Fibroblast of villous mesenchyme (primary cell): ENCODE data around the gene PCARE. TPM values are rescaled to one million over a fixed set of nuclear protein-coding genes. Genes with fewer than 3 reads are reported as not detected.
A peak's percentile ranks its signal among the peaks of the same experiment; 100 is the strongest.

Experiments used
- DNase-seq: peaks from one replicate; pipeline ENCODE4 v3.0.0-alpha.2; 2010; ENCODE audit warnings: low read depth
- H3K4me3 ChIP-seq: 2 replicates; pipeline ENCODE4 v1.5.1; 2011; ENCODE audit warnings: low read depth, mild to moderate bottlenecking, low read length
- total RNA-seq: library from RNA; depleted of rRNA; stranded (reverse); fragments of >200 nt; gene quantifications from 2 replicates; pipeline ENCODE4 v1.2.3, GENCODE V29; 2012
- TF ChIP-seq, protein P1 (sequence below): IDR thresholded peaks from 2 replicates; pipeline ENCODE4 v1.5.1; 2012; ENCODE audit warnings: low read depth, mild to moderate bottlenecking, low read length; ENCODE audit not compliant: insufficient read depth

Gene PCARE
- total RNA-seq, 1 donor: not detected

DNA sequence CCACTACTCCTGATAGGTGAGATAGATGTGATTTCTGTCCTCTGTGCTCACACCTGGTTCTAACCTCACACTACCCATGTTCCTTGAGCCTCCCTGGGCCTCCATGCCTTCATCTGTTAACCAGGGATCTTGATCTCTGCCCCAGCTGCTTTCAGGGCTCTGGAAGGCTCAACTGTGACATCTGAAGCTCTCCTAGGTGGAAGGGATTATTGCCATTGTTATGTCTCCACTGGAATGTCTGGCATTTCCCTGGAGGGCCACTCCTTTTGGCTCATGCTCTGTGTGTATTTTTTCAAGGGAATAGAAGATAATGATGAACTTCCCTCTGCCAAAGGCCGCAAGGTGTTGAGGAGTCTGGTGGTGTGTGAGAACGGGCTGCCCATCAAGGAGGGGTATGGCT is 41.2 kb downstream of the PCARE start:
- no peak overlapping the region for H3K4me3 ChIP-seq
- TF ChIP-seq, protein P1, sequence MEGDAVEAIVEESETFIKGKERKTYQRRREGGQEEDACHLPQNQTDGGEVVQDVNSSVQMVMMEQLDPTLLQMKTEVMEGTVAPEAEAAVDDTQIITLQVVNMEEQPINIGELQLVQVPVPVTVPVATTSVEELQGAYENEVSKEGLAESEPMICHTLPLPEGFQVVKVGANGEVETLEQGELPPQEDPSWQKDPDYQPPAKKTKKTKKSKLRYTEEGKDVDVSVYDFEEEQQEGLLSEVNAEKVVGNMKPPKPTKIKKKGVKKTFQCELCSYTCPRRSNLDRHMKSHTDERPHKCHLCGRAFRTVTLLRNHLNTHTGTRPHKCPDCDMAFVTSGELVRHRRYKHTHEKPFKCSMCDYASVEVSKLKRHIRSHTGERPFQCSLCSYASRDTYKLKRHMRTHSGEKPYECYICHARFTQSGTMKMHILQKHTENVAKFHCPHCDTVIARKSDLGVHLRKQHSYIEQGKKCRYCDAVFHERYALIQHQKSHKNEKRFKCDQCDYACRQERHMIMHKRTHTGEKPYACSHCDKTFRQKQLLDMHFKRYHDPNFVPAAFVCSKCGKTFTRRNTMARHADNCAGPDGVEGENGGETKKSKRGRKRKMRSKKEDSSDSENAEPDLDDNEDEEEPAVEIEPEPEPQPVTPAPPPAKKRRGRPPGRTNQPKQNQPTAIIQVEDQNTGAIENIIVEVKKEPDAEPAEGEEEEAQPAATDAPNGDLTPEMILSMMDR: no peak
- DNase-seq: no peak

DNA sequence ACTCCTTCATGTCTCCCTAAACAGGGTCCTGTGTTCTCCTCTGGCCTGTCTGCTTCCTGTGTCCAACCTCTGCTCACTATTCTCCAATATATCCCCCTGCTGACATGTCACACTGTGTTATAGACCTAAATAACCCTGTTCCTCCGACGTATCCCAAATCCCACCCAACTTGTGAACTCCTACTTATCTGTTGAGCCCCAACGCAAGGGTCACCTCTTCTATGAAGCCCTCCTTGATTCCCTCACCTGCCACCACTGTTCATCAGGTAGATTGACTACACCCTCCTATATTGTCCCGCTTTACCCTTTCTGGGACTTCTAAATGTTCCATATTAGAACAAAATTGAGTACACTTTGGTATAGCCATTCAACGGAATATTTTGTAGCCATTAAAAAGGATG is 42.1 kb downstream of the PCARE start:
- DNase-seq: no peak
- TF ChIP-seq, protein P1: no peak
- no peak overlapping the region for H3K4me3 ChIP-seq

DNA sequence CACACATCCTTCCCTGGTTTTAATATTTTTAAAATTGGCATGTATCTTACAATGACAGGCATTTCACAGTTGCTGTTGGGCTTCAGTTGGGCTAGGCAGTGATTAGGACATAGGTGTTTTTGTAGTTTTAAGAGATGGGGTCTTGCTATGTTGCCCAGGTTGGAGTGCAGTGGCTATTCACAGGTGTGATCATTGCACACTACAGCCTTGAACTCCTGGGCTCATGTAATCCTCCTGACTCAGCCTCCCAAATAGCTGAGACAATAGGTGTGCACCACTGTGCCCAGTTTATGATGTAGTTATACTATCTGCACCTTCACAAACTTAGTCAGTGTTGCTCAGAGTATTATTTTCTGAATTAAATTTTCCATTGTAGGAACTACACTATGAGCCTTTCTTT is 43.3 kb downstream of the PCARE start:
- TF ChIP-seq, protein P1: no peak

DNA sequence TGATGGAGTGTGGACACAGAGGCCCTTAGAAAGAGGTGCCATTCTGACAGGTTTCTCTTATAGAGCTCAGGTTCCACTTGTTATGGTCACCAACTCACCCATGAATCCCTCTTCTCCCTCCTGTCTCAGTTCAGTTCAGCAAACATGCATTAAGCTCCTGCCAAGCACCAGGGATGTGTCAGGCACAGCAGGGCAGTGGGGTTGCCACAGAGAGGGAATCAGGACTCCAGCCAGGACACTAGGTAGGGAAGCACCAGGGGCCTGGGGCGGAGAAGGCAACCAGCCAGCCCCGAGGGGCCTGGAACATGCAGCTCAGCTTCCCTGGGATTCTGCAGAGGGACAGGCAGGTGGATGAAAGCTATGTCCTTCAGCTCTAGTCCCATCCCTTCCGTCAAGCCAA is 48.6 kb downstream of the PCARE start:
- TF ChIP-seq, protein P1: no peak
- no peak for DNase-seq

More for the DNA sequence above, 43.3 kb downstream of the PCARE start:
- DNase-seq: no peak
- no peak overlapping the region for H3K4me3 ChIP-seq

DNA sequence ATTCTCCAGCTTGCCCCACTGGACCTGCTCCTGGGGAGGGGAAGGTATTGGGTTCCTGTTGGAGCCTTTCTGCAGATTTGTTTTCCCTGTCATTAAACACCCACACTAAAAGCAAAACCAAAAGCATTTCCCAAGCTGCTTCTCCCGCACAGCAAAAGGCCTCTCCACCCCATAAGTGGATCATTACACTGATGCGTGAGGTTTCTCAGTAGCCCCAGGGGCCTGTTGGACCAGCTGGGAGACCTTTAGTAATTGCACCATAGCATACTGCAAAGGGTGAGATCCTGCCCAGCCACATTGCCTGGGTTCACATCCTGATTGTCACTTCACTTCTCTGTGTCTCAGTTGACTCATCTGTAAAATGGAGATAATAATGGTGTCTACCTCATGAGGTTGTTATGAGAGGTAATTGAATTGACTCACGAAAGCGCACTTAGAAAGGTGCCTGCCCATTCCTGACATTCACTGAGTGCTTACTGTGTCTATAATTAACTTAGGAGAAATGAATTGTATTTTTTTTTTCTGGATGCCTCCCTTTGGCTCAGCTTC is 49.4 kb downstream of the PCARE start:
- TF ChIP-seq, protein P1: no peak
- no peak overlapping the region for H3K4me3 ChIP-seq
- DNase-seq: peak; percentile 15

More for the DNA sequence above, 48.6 kb downstream of the PCARE start:
- no peak overlapping the region for H3K4me3 ChIP-seq

DNA sequence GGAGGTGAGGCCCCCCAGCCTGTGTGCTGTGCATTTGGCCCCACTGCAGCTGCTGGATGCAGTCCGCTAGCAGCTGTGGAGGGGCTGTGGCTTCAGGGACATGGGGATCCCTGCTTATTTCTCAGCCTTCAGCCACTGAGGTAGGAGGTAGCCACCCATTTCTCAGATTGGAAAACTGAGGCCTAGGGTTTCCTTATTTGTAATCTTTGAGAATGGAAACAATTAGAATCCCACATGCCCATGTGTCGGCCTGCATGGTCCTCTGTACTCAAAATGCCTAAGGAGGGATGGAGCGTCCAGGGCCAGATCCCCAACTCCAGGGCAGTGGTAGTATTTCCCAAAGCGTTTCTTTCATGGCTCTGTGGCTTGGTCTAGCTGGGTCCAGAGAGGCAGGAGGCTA is 51.1 kb downstream of the PCARE start:
- H3K4me3 ChIP-seq: no peak overlapping the region
- DNase-seq: no peak
- TF ChIP-seq, protein P1: no peak

DNA sequence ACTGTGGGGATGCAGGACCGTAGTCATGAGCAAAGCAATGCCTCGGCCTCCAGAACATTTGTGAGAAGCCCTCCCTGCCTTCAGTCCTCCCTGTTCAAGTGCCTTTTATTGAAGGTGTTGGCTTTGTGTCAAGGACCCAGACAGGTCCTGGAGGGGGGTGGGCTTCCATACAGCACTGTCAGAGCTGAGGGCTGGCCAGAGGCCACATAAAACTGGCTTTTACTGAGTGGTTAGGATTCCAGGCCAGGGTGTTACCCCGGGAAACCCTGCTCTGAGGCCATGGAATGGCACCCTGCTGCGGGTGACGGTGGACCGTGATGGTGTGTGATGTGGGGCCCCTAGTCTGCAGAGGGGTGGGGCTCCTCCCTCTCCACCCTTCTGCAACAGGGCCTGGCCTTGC is 51.6 kb downstream of the PCARE start:
- TF ChIP-seq, protein P1: no peak
- DNase-seq: no peak
- H3K4me3 ChIP-seq: no peak overlapping the region
